Endothelial cell of umbilical vein (primary cell): ENCODE data around the gene RGL4. TPM values are rescaled to one million over a fixed set of nuclear protein-coding genes. Genes with fewer than 3 reads are reported as not detected.

Source experiments
- BruUV-seq: library from RNA; stranded (reverse); fragments of 400-500 nt; replicated peaks from 2 replicates; lab custom pipeline; 2021; lab: Mats Ljungman, UMichigan
- CTCF ChIA-PET: fragments of 300-600, 350-600 bp; sonication (Branson Sonifier 250); formaldehyde crosslinking; loops from one replicate; lab custom pipeline; 2021; ENCODE audit warnings: antibody characterized with exemption, inconsistent platforms; lab: Charles Lee
- POLR2A ChIA-PET: fragments of 300-600, 350-600 bp; sonication (Branson Sonifier 250); formaldehyde crosslinking; loops from one replicate; lab custom pipeline; 2021; ENCODE audit warnings: antibody characterized with exemption, inconsistent platforms; lab: Charles Lee
- DNase-seq: peaks from one replicate; pipeline ENCODE4 v3.0.0-alpha.2; 2011; ENCODE audit warnings: low read depth, low spot score
- FAIRE-seq: peaks from 2 replicates; lab custom pipeline; 2011; peaks lifted over from hg19 to GRCh38; lab: Jason Lieb, UNC
- H2AFZ ChIP-seq: 2 replicates; pipeline ENCODE4 v1.6.0; 2012; ENCODE audit warnings: low read depth, low read length, control low read depth, inconsistent platforms
- H3K27ac ChIP-seq: 2 replicates; pipeline ENCODE4 v1.5.1; 2011; ENCODE audit warnings: low read depth, mild to moderate bottlenecking, control low read depth, low read length, moderate library complexity; ENCODE audit not compliant: insufficient read depth
- H3K27me3 ChIP-seq, 2 experiments: 2 replicates each; pipeline versions ENCODE4 v1.6.0 to v1.6.1; 2011; ENCODE audit warnings: low read length in 2 of 2, mixed read lengths in 1 of 2; ENCODE audit not compliant: control insufficient read depth in 2 of 2, insufficient read depth in 2 of 2
- H3K36me3 ChIP-seq, 2 experiments: 2 replicates in 1 of 2; 3 replicates in 1 of 2; pipeline ENCODE4 v1.5.1; 2011; ENCODE audit warnings: low read length in 2 of 2, mild to moderate bottlenecking in 1 of 2, moderate library complexity in 1 of 2; ENCODE audit not compliant: control insufficient read depth in 2 of 2, insufficient read depth in 2 of 2; ENCODE audit errors: extremely low read depth in 1 of 2
- H3K4me1 ChIP-seq: 3 replicates; pipeline ENCODE4 v1.5.1; 2011; ENCODE audit warnings: mild to moderate bottlenecking, low read length; ENCODE audit not compliant: control insufficient read depth, insufficient read depth; ENCODE audit errors: extremely low read depth
- H3K4me2 ChIP-seq: 2 replicates; pipeline ENCODE4 v1.6.1; 2011; ENCODE audit warnings: low read length, control low read depth, mixed read lengths; ENCODE audit not compliant: insufficient read depth
- H3K4me3 ChIP-seq, 3 experiments: fragments of 200-600 bp in 1 of 3; sonication (generic), shearing (Covaris generic) in 1 of 3; replicated peaks in 1 of 3; 2 replicates each; pipeline ENCODE4 v1.5.1; 2011 to 2016; ENCODE audit warnings: control low read depth in 3 of 3, low read length in 3 of 3, mild to moderate bottlenecking in 2 of 3, inconsistent platforms in 1 of 3, low read depth in 1 of 3, moderate library complexity in 1 of 3; ENCODE audit not compliant: insufficient read depth in 1 of 3
- H3K79me2 ChIP-seq: 2 replicates; pipeline ENCODE4 v1.6.0; 2012; ENCODE audit warnings: low read length, inconsistent platforms; ENCODE audit not compliant: control insufficient read depth, insufficient read depth
- H3K9ac ChIP-seq: replicated peaks from 2 replicates; pipeline ENCODE3; 2011; ENCODE audit warnings: low read length, control low read depth; ENCODE audit not compliant: insufficient read depth; ENCODE audit errors: extremely low read depth
- H3K9me1 ChIP-seq: replicated peaks from 3 replicates; pipeline ENCODE4 v1.6.0; 2011; ENCODE audit warnings: mild to moderate bottlenecking, low read length; ENCODE audit not compliant: control insufficient read depth, insufficient read depth; ENCODE audit errors: extremely low read depth
- H3K9me3 ChIP-seq: replicated peaks from 2 replicates; pipeline ENCODE4 v1.5.1; 2012; ENCODE audit warnings: low read length, inconsistent platforms; ENCODE audit not compliant: control insufficient read depth, insufficient read depth
- H4K20me1 ChIP-seq: replicated peaks from 2 replicates; pipeline ENCODE3; 2011; ENCODE audit warnings: mild to moderate bottlenecking, low read length; ENCODE audit not compliant: control insufficient read depth, insufficient read depth; ENCODE audit errors: extremely low read depth
- CTCF ChIP-seq, 2 donors: IDR thresholded peaks; 1 replicate in 1 of 2; 2 replicates in 1 of 2; pipeline ENCODE4 v1.5.1; 2011; ENCODE audit warnings: low read length in 2 of 2, mild to moderate bottlenecking in 2 of 2, moderate library complexity in 2 of 2, control low read depth in 1 of 2, inconsistent platforms in 1 of 2, low read depth in 1 of 2; ENCODE audit not compliant: insufficient read depth in 1 of 2; ENCODE audit errors: extremely low read depth in 1 of 2
- EZH2 ChIP-seq: IDR thresholded peaks from 2 replicates; pipeline ENCODE4 v1.6.1; 2012; ENCODE audit warnings: borderline replicate concordance, low read depth, mild to moderate bottlenecking, moderate library complexity, low read length, inconsistent platforms; ENCODE audit not compliant: severe bottlenecking
- FOS ChIP-seq: IDR thresholded peaks from 2 replicates; pipeline ENCODE4 v1.6.1; 2011; ENCODE audit warnings: mild to moderate bottlenecking, low read length, moderate library complexity, borderline replicate concordance; ENCODE audit not compliant: insufficient read depth
- GATA2 ChIP-seq: IDR thresholded peaks from 2 replicates; pipeline ENCODE4 v1.7.0; 2011; ENCODE audit warnings: low read depth, mild to moderate bottlenecking, moderate library complexity, mixed read lengths, low read length; ENCODE audit not compliant: insufficient read length, insufficient read depth
- JUN ChIP-seq: IDR thresholded peaks from 2 replicates; pipeline ENCODE4 v1.6.1; 2011; ENCODE audit warnings: borderline replicate concordance, low read depth; ENCODE audit not compliant: insufficient read length, insufficient read depth
- POLR2A ChIP-seq: IDR thresholded peaks from 2 replicates; pipeline ENCODE4 v1.6.1; 2012; ENCODE audit warnings: low read depth, mild to moderate bottlenecking, control low read depth, low read length
- POLR2AphosphoS5 ChIP-seq: IDR thresholded peaks from 2 replicates; pipeline ENCODE4 v1.6.1; 2012; ENCODE audit warnings: low read depth, mild to moderate bottlenecking, control low read depth, low read length, moderate library complexity; ENCODE audit not compliant: insufficient read depth
- dilution Hi-C: fragments of 300-500 bp; cut with MboI; formaldehyde crosslinking; loops from one replicate; pipeline ENCODE4 v1.15.0; 2019; ENCODE audit warnings: low sequenced_read_pairs; ENCODE audit not compliant: extremely low pct_ligation_motif_present
- intact Hi-C: fragments of 100-400 bp; cut with micrococcal nuclease; formaldehyde crosslinking; loops from one replicate; pipeline ENCODE4 v1.10.0; 2022
- polyA plus RNA-seq, 4 experiments: library from polyadenylated mRNA; depleted of rRNA in 3 of 4; stranded (reverse) in 3 of 4; unstranded in 1 of 4; fragments of >200 nt; gene quantifications; 2 replicates each; pipeline versions ENCODE4 v1.2.1 to v1.2.3, GENCODE V29; 2011 to 2012; ENCODE audit warnings: missing spikeins in 1 of 4
- total RNA-seq: library from RNA; stranded (reverse); gene quantifications from 2 replicates; pipeline ENCODE4 v1.2.3, GENCODE V29; 2021

RGL4 gene
- total and polyA plus RNA-seq, 2 donors (not counting 3 experiments of a cell fraction or from before 2014, with no cell fraction given) = not detected

DNA sequence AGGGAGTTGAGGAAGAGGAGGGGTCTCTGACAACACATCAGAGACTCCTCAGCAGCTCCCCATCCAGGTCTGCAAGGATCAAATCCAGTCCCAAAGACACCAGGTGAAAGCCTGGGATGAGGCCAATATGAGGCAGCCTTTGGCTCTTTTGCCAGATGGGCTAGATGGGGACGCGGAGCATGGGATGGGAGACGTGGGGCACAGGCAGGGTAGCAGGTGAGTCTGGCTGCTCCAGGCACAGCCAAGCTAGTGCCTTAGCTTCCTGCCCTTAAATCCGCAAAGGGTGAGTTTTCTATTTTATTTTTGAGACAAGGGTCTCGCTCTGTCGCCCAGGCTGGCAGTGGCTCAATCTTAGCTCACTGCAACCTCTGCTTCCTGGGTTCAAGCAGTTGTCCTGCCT, 39.1 kb upstream of the RGL4 start:
- no peaks in the 10 kb centered on the region for H3K36me3 ChIP-seq
- no peak overlapping the region for H3K27ac ChIP-seq
- dilution Hi-C loops = no loop called here
- H4K20me1 ChIP-seq = no peaks in the 10 kb centered on the region
- intact Hi-C loops = no loop called here
- H3K4me2 ChIP-seq = no peak overlapping the region
- H3K4me1 ChIP-seq = no peaks in the 10 kb centered on the region
- ChIA-PET POLR2A (no interaction called here), CTCF (interaction anchor here (1.3 kb wide), 1 partner anchor 10 kb away, joined by 3 read pairs; no protein-coding TSS in a partner anchor)
- H3K79me2 ChIP-seq = no peaks in the 10 kb centered on the region
- no peaks in the 10 kb centered on the region for H3K27me3 ChIP-seq
- H2AFZ ChIP-seq = no peak overlapping the region
- BruUV-seq = no TSS peak
- no peak overlapping the region for H3K4me3 ChIP-seq
- no peaks in the 10 kb centered on the region for H3K9me3 ChIP-seq
- no peak for FAIRE-seq
- TF ChIP-seq EZH2 (no peak), POLR2A (no peak), JUN (no peak), GATA2 (no peak)
- H3K9me1 ChIP-seq = no peaks in the 10 kb centered on the region
- DNase-seq = no peak
- no peak overlapping the region for H3K9ac ChIP-seq

DNA sequence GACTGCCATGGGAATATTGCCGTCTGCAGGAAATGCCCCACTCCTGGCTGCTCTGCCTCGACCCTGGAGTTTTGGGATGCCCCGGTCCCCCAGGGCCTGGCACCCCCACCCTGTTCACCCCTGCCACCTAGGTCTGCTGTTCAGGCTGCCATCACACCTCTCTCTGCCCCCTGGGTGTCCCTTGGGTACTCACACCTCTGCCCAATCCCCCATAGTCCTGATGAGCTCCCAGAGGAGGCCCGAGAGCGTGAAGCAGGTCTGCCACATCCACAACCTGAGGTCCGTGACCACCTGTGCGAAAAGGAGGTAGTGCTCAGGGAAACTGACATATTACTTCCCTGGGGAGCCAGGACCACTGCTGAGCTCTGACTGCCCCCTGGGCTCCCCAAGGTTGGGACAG, 38.5 kb upstream of the RGL4 start:
- POLR2A ChIA-PET = no interaction called here
- CTCF ChIA-PET = no interaction called here
- Histone ChIP-seq H3K9ac (no peak overlapping the region), H3K4me2 (no peak overlapping the region), H3K4me3 (no peak overlapping the region), H3K79me2 (no peaks in the 10 kb centered on the region), H3K36me3 (no peaks in the 10 kb centered on the region), H3K9me1 (no peaks in the 10 kb centered on the region), H3K9me3 (no peaks in the 10 kb centered on the region), H3K27ac (no peak overlapping the region), H3K4me1 (no peaks in the 10 kb centered on the region), H4K20me1 (no peaks in the 10 kb centered on the region), H2AFZ (no peak overlapping the region), H3K27me3 (no peaks in the 10 kb centered on the region)
- TF ChIP-seq POLR2AphosphoS5 (no peak), CTCF (IDR thresholded peaks at IDR 0.05; ENCODE audit: extremely low read depth in 1 of 2, insufficient read depth in 1 of 2, low read depth in 1 of 2, low read length in 2 of 2) (no peak), FOS (no peak)
- no peak for DNase-seq
- FAIRE-seq = no peak
- dilution Hi-C loops (no loop called here), intact Hi-C loops (no loop called here)
- no TSS peak for BruUV-seq
